Activated CD4-positive, alpha-beta T cell treated with anti-CD3 and anti-CD28 coated beads, Interleukin-2, amount 10 ng/mL, durations not matched to agents 7 days and 5 days (primary cell): Measurements from ENCODE around the gene EDNRA. TPM values are rescaled to one million over a fixed set of nuclear protein-coding genes. Genes with fewer than 3 reads are reported as not detected.

Source experiments
- CTCF ChIA-PET: fragments of 350-600 bp; sonication (Branson Sonifier 250); formaldehyde crosslinking; loops from one replicate; lab custom pipeline; 2021; ENCODE audit warnings: antibody characterized with exemption; lab: Charles Lee
- POLR2A ChIA-PET: fragments of 350-600 bp; sonication (Branson Sonifier 250); formaldehyde crosslinking; loops from one replicate; lab custom pipeline; 2021; ENCODE audit warnings: antibody characterized with exemption; lab: Charles Lee
- DNase-seq: peaks from one replicate; pipeline ENCODE4 v3.0.0-alpha.2; 2020
- H3K27ac Mint-ChIP-seq: one replicate; pipeline ENCODE4 v1.8.0; 2021; ENCODE audit warnings: mild to moderate bottlenecking, moderate library complexity, mixed read lengths
- H3K27me3 Mint-ChIP-seq: one replicate; pipeline ENCODE4 v1.8.0; 2021; ENCODE audit warnings: mixed read lengths
- H3K36me3 Mint-ChIP-seq: one replicate; pipeline ENCODE4 v1.8.0; 2021; ENCODE audit warnings: low read depth, mixed read lengths
- H3K4me1 Mint-ChIP-seq: one replicate; pipeline ENCODE4 v1.8.0; 2021; ENCODE audit warnings: mixed read lengths
- H3K4me3 Mint-ChIP-seq: one replicate; pipeline ENCODE4 v1.8.0; 2021; ENCODE audit warnings: mild to moderate bottlenecking, moderate library complexity, mixed read lengths
- H3K9me3 Mint-ChIP-seq: one replicate; pipeline ENCODE4 v1.8.0; 2021; ENCODE audit warnings: mixed read lengths
- total RNA-seq, 2 experiments: library from RNA; stranded (reverse); gene quantifications; one replicate each; pipeline ENCODE4 v1.2.3, GENCODE V29; 2021

The EDNRA gene
- total RNA-seq, 2 experiments from 2014 or later, result not detected

- Mint-ChIP-seq H3K9me3 (no peaks in the 10 kb centered on the region), H3K36me3 (no peaks in the 10 kb centered on the region), H3K27me3 (peaks cover 10% of the 10 kb centered on the region), H3K27ac (no peak overlapping the region), H3K4me3 (no peak overlapping the region), H3K4me1 (no peaks in the 10 kb centered on the region)
- ChIA-PET POLR2A (no interaction called here), CTCF (no interaction called here)
- DNase-seq, result no peak
Observed at GRCh38 chr4:147530723-147531122, 49.8 kb downstream of the EDNRA start.

DNA sequence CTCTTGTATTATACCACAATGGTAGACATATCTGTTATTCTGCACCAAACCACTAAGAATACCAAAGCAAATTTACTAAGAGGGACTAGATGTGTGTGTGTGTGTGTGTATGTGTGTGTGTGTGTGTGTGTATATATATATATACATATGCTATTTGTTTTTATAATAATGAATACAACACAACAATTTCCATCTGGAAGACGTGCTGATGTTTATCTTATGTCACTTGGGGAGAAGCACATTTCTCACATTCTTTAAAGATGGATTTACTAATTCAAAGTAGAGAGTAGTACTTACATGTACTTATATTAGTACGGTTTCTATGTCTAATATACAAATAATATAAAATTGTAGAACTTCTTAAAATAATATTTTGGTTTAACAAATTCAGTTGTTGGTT is 52.0 kb downstream of the EDNRA start:
- Mint-ChIP-seq H3K36me3 (no peaks in the 10 kb centered on the region), H3K4me3 (no peak overlapping the region), H3K4me1 (no peaks in the 10 kb centered on the region), H3K27me3 (peaks cover 8% of the 10 kb centered on the region), H3K9me3 (no peaks in the 10 kb centered on the region), H3K27ac (no peak overlapping the region)
- CTCF ChIA-PET, result no interaction called here
- POLR2A ChIA-PET, result no interaction called here
- no peak for DNase-seq

GRCh38 chr4:147533331-147533730 is 52.4 kb downstream of the EDNRA start:
- DNase-seq, result no peak
- ChIA-PET POLR2A (no interaction called here), CTCF (no interaction called here)
- no peaks in the 10 kb centered on the region for H3K4me1 Mint-ChIP-seq
- peaks cover 8% of the 10 kb centered on the region for H3K27me3 Mint-ChIP-seq
- no peaks in the 10 kb centered on the region for H3K36me3 Mint-ChIP-seq
- H3K27ac Mint-ChIP-seq, result no peak overlapping the region
- no peak overlapping the region for H3K4me3 Mint-ChIP-seq
- no peaks in the 10 kb centered on the region for H3K9me3 Mint-ChIP-seq

- CTCF ChIA-PET, result no interaction called here
- Mint-ChIP-seq H3K4me3 (no peak overlapping the region), H3K36me3 (no peaks in the 10 kb centered on the region), H3K27ac (no peak overlapping the region), H3K4me1 (no peaks in the 10 kb centered on the region), H3K27me3 (peaks cover 18% of the 10 kb centered on the region), H3K9me3 (no peaks in the 10 kb centered on the region)
- no peak for DNase-seq
- POLR2A ChIA-PET, result no interaction called here
Observed at GRCh38 chr4:147535124-147535523, 54.2 kb downstream of the EDNRA start.

DNA sequence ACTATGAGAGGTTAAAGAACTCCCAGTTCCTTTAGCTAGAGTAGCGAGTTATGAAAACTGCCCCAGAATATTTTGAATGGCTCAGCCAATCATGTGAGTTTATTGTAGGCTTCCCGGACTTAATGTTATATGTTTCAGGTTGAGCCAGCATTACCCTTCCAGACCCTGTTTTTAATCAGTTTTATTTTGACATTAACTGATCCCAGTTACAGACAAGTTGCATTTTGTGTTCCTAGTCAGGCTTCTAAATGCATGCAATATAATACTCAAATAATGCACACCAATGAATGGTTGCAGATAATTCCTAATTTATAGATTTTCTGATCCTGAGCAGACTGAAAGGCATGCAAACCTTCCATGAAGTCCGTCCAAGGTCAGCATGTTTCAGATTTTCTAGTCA is 57.8 kb downstream of the EDNRA start:
- ChIA-PET POLR2A (no interaction called here), CTCF (no interaction called here)
- H3K4me1 Mint-ChIP-seq, result no peaks in the 10 kb centered on the region
- no peaks in the 10 kb centered on the region for H3K9me3 Mint-ChIP-seq
- H3K27me3 Mint-ChIP-seq, result peaks cover 17% of the 10 kb centered on the region
- no peak overlapping the region for H3K27ac Mint-ChIP-seq
- DNase-seq, result no peak
- H3K4me3 Mint-ChIP-seq, result no peak overlapping the region
- no peaks in the 10 kb centered on the region for H3K36me3 Mint-ChIP-seq

- no peak for DNase-seq
- Mint-ChIP-seq H3K36me3 (no peaks in the 10 kb centered on the region), H3K9me3 (no peaks in the 10 kb centered on the region), H3K4me1 (no peaks in the 10 kb centered on the region), H3K4me3 (no peak overlapping the region), H3K27me3 (peaks cover 21% of the 10 kb centered on the region), H3K27ac (no peak overlapping the region)
- CTCF ChIA-PET, result no interaction called here
- POLR2A ChIA-PET, result no interaction called here
Observed at GRCh38 chr4:147539959-147540358, 59.1 kb downstream of the EDNRA start.

GRCh38 chr4:147542229-147542990 is 61.5 kb downstream of the EDNRA start:
- H3K4me3 Mint-ChIP-seq, result no peak overlapping the region
- POLR2A ChIA-PET, result no interaction called here
- DNase-seq, result no peak
- H3K27ac Mint-ChIP-seq, result no peak overlapping the region
- H3K9me3 Mint-ChIP-seq, result no peaks in the 10 kb centered on the region
- no peaks in the 10 kb centered on the region for H3K36me3 Mint-ChIP-seq
- no peaks in the 10 kb centered on the region for H3K4me1 Mint-ChIP-seq
- H3K27me3 Mint-ChIP-seq, result peaks cover 21% of the 10 kb centered on the region
- CTCF ChIA-PET, result no interaction called here

- no peaks in the 10 kb centered on the region for H3K36me3 Mint-ChIP-seq
- peaks cover 21% of the 10 kb centered on the region for H3K27me3 Mint-ChIP-seq
- H3K4me1 Mint-ChIP-seq, result no peaks in the 10 kb centered on the region
- H3K9me3 Mint-ChIP-seq, result no peaks in the 10 kb centered on the region
- DNase-seq, result no peak
- ChIA-PET CTCF (no interaction called here), POLR2A (no interaction called here)
- H3K4me3 Mint-ChIP-seq, result no peak overlapping the region
- H3K27ac Mint-ChIP-seq, result no peak overlapping the region
Observed at GRCh38 chr4:147543034-147543433, 62.1 kb downstream of the EDNRA start.

DNA sequence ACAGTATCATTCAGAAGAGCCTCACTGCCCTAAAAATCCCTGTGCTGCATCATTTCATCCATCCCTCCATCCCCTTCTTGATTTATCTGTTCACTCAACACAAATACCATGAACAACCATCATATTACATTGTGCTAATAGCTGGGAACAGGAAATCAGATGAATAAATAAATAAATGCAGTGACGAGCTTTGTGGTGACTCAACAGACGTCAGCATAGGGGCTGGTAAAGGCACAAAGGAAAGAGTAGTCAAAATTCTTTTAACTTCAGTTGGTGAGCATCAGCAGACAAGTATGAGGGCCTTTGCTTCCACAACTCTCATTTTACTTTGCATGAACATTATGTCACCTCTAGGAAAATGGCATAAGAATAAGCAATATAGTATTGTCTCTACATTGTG is 65.5 kb downstream of the EDNRA start:
- H3K27ac Mint-ChIP-seq, result no peak overlapping the region
- no peaks in the 10 kb centered on the region for H3K36me3 Mint-ChIP-seq
- H3K27me3 Mint-ChIP-seq, result peaks cover 11% of the 10 kb centered on the region
- no peak for DNase-seq
- H3K4me3 Mint-ChIP-seq, result no peak overlapping the region
- no peaks in the 10 kb centered on the region for H3K9me3 Mint-ChIP-seq
- ChIA-PET POLR2A (no interaction called here), CTCF (no interaction called here)
- H3K4me1 Mint-ChIP-seq, result peaks cover 8% of the 10 kb centered on the region

DNA sequence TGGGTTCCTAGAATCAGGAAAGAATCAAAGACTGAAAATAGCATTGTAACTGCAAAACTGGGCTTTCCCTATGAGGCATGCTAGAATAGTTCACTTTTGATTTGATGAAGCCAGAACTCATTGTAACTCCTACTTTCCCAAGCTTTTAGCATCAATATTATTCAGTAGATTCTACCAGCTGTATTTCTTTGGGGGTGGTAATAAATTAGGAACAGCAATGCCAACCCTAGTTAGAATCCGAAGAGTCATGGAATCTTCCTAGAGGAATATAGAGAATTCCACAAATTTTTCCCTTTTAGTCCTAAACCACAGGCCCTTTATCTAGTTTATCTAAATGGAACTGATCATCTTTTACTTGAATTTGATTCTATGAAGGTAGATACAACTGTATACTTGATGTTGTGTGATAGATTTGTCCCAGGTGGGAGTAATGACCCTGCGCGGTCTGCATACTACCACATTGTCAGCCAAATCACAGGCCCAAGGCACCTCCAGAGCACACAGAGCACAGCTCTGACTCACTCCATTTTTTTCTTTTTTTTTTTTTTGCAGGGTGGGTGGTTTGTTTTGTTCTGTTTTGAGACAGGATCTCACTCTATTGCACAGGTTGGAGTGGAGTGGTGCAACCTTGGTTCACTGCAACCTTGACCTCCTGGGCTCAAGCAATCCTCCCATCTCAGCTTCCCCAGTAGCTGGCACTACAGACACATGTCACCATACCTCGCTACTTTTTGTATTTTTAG is 66.6 kb downstream of the EDNRA start:
- CTCF ChIA-PET, result no interaction called here
- H3K27me3 Mint-ChIP-seq, result peaks cover 11% of the 10 kb centered on the region

DNA sequence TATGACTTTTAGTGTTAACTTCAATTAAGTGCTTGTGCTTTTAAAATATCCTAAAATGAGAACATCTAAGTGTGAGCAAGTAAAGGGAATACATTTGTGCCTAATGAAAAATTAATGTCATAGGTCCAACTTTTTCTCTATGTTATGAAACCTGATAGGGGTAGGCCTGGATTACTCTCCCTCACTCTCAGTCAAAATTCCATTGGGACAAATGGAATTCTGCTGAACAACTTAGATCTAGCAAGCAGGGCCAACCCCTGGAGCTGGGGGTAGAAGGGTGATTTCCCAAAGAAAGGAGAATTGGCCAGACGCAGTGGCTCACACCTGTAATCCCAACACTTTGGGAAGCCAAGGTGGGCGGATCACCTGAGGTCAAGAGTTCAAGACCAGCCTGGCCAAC is 67.4 kb downstream of the EDNRA start:
- no peaks in the 10 kb centered on the region for H3K36me3 Mint-ChIP-seq
- peaks cover 11% of the 10 kb centered on the region for H3K27me3 Mint-ChIP-seq
- CTCF ChIA-PET, result no interaction called here
- no peak for DNase-seq
- H3K4me1 Mint-ChIP-seq, result peaks cover 8% of the 10 kb centered on the region
- no peak overlapping the region for H3K27ac Mint-ChIP-seq
- H3K9me3 Mint-ChIP-seq, result no peaks in the 10 kb centered on the region
- POLR2A ChIA-PET, result no interaction called here
- H3K4me3 Mint-ChIP-seq, result no peak overlapping the region

More for the DNA sequence above, 66.6 kb downstream of the EDNRA start:
- no peak overlapping the region for H3K27ac Mint-ChIP-seq
- no peak overlapping the region for H3K4me3 Mint-ChIP-seq
- DNase-seq, result no peak
- H3K36me3 Mint-ChIP-seq, result no peaks in the 10 kb centered on the region
- H3K4me1 Mint-ChIP-seq, result peaks cover 8% of the 10 kb centered on the region
- POLR2A ChIA-PET, result no interaction called here
- no peaks in the 10 kb centered on the region for H3K9me3 Mint-ChIP-seq

DNA sequence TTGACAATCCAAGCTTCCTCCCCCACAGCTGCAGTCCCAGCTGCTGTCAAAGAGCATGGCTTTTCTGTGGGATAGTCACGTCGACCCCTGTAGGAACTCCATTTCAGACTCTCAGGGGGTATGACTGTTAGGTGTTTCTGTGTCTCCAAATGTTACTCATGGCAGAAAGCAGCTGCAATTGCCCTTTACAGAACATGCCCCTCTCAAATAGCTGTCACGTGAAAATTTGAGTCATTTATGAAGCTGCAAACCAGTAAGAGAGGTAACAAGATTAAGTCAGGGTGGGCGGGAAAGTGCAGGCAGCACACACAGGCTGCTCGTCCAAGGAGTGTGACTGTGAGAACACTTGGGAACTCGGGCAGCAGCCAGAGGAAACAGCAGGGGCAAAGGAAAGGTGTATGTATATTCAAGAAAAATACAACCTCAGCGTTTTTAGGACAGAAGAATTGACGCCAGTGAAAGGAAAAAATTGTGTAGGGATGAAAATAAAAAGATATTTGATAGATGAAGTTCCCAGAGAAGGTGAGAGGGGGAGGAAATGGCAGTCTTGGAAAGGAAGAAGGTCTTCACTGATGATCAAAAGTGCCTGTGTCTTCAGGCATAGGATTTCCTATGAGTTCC is 69.8 kb downstream of the EDNRA start:
- Mint-ChIP-seq H3K27ac (no peak overlapping the region), H3K4me3 (no peak overlapping the region), H3K36me3 (no peaks in the 10 kb centered on the region), H3K4me1 (peaks cover 8% of the 10 kb centered on the region), H3K9me3 (no peaks in the 10 kb centered on the region), H3K27me3 (peaks cover 3% of the 10 kb centered on the region)
- CTCF ChIA-PET, result interaction anchor here (0.9 kb wide), 1 partner anchor 29 kb away, joined by 3 read pairs; no protein-coding TSS in a partner anchor
- POLR2A ChIA-PET, result no interaction called here
- no peak for DNase-seq

GRCh38 chr4:147560625-147561024 is 79.7 kb downstream of the EDNRA start:
- no peak overlapping the region for H3K4me3 Mint-ChIP-seq
- H3K27ac Mint-ChIP-seq, result no peak overlapping the region
- DNase-seq, result no peak
- no peaks in the 10 kb centered on the region for H3K4me1 Mint-ChIP-seq
- H3K9me3 Mint-ChIP-seq, result no peaks in the 10 kb centered on the region
- CTCF ChIA-PET, result no interaction called here
- peaks cover 4% of the 10 kb centered on the region for H3K27me3 Mint-ChIP-seq
- H3K36me3 Mint-ChIP-seq, result no peaks in the 10 kb centered on the region
- POLR2A ChIA-PET, result no interaction called here
